Muscle of arm (tissue), 12 donors: Measurements from ENCODE around the gene RPS6KA4. TPM values are rescaled to one million over a fixed set of nuclear protein-coding genes. Genes with fewer than 3 reads are reported as not detected.
A peak's percentile ranks its signal among the peaks of the same experiment; 100 is the strongest.
"Not testable (repeated sequence)": the region's sequence is repeated elsewhere in the genome, so short reads cannot be mapped to it uniquely, and the experiment has no call there.

ENCODE experiments used
- DNase-seq: peaks from one replicate; pipeline ENCODE4 v3.0.0-alpha.2; 2013
- polyA plus RNA-seq, 12 donors: library from polyadenylated mRNA; unstranded; fragments of 120-200 nt; gene quantifications; one replicate each; pipeline ENCODE4 v1.2.1, GENCODE V29; 2013; ENCODE audit not compliant: insufficient read length in 12 of 12

The RPS6KA4 gene
- polyA plus RNA-seq, 12 donors = 10.0 to 49.8 (median 11.9) TPM; not detected in 1

GRCh38 chr11:64323984-64324383 lies 35.0 kb upstream of the RPS6KA4 start:
- not testable (repeated sequence) for DNase-seq

- no peak for DNase-seq
Measured at GRCh38 chr11:64324692-64325469, 34.1 kb upstream of the RPS6KA4 start.

- no peak for DNase-seq
Measured at GRCh38 chr11:64327375-64327774, 31.6 kb upstream of the RPS6KA4 start.

GRCh38 chr11:64327993-64328392 lies 31.0 kb upstream of the RPS6KA4 start:
- no peak for DNase-seq

- no peak for DNase-seq
Measured at GRCh38 chr11:64330888-64331287, 28.1 kb upstream of the RPS6KA4 start.

- no peak for DNase-seq
Measured at GRCh38 chr11:64331569-64332371, 27.2 kb upstream of the RPS6KA4 start.

- no peak for DNase-seq
Measured at GRCh38 chr11:64333556-64333955, 25.4 kb upstream of the RPS6KA4 start.

GRCh38 chr11:64334764-64335735 lies 23.9 kb upstream of the RPS6KA4 start:
- DNase-seq = no peak

GRCh38 chr11:64337538-64338249 lies 21.3 kb upstream of the RPS6KA4 start:
- DNase-seq = no peak

- no peak for DNase-seq
Measured at GRCh38 chr11:64338716-64339115, 20.2 kb upstream of the RPS6KA4 start.

- no peak for DNase-seq
Measured at GRCh38 chr11:64339286-64339685, 19.7 kb upstream of the RPS6KA4 start.

- no peak for DNase-seq
Measured at GRCh38 chr11:64339754-64340408, 19.1 kb upstream of the RPS6KA4 start, which contains the start of gene CCDC88B. TSS of gene CCDC88B (plus strand) at chr11:64340204. CDS start at chr11:64340267, 63 bp downstream.

- DNase-seq = no peak
Measured at GRCh38 chr11:64340671-64341335, 18.2 kb upstream of the RPS6KA4 start.

- DNase-seq = no peak
Measured at GRCh38 chr11:64341429-64341828, 17.5 kb upstream of the RPS6KA4 start.

- peak; percentile 63 for DNase-seq
Measured at GRCh38 chr11:64341851-64342791, 16.8 kb upstream of the RPS6KA4 start.

GRCh38 chr11:64342869-64343745 lies 15.9 kb upstream of the RPS6KA4 start:
- DNase-seq = no peak

GRCh38 chr11:64343767-64344559 lies 15.0 kb upstream of the RPS6KA4 start:
- no peak for DNase-seq
